Measurements from ENCODE around the gene UBAP1L. TPM values are rescaled to one million over a fixed set of nuclear protein-coding genes. Genes with fewer than 3 reads are reported as not detected.

Gene UBAP1L
- total and polyA plus RNA-seq, 8 donors: 1.8 to 5.3 (median 3.0) TPM; not detected in 2

GRCh38 chr15:65099336-65099735 lies 15.7 kb downstream of the UBAP1L start:
- no peak overlapping the region for H3K4me3 ChIP-seq
- peaks cover 34 to 80% (median 71%) of the 10 kb centered on the region in 4 donors for H3K36me3 ChIP-seq
- no peak for DNase-seq
- H3K27ac ChIP-seq: no peak overlapping the region
- H3K27me3 ChIP-seq: no peaks in the 10 kb centered on the region
- WGBS, 5 donors: 87 to 100% (median 97%) methylated on average over 5 of the region's 5 CpGs
- peaks cover 0 to 27% (median 4%) of the 10 kb centered on the region in 4 donors for H3K4me1 ChIP-seq
- intact Hi-C loops (cut with DNase I; ENCODE audit: low total_unique reads): no loop called here
- TF ChIP-seq CTCF (IDR thresholded peaks at IDR 0.05) (no peak), POLR2A (IDR thresholded peaks at IDR 0.05) (no peak), EP300 (IDR thresholded peaks at IDR 0.05) (no peak), POLR2AphosphoS5 (IDR thresholded peaks at IDR 0.05) (no peak)
- no peaks in the 10 kb centered on the region for H3K9me3 ChIP-seq

- H3K4me3 ChIP-seq: no peak overlapping the region
- intact Hi-C loops (cut with DNase I; ENCODE audit: low total_unique reads): no loop called here
- no peaks in the 10 kb centered on the region for H3K27me3 ChIP-seq
- no peak overlapping the region for H3K27ac ChIP-seq
- H3K4me1 ChIP-seq: peaks cover 0 to 31% (median 4%) of the 10 kb centered on the region in 4 donors
- 92 to 98% (median 96%) methylated on average over 7 of the region's 7 CpGs for WGBS, 5 donors
- H3K9me3 ChIP-seq: no peaks in the 10 kb centered on the region
- peaks cover 33 to 64% (median 60%) of the 10 kb centered on the region in 4 donors for H3K36me3 ChIP-seq
- no peak for TF ChIP-seq POLR2AphosphoS5 (IDR thresholded peaks at IDR 0.05)
- TF ChIP-seq EP300 (IDR thresholded peaks at IDR 0.05): no peak
- TF ChIP-seq CTCF (IDR thresholded peaks at IDR 0.05): no peak
- TF ChIP-seq POLR2A (IDR thresholded peaks at IDR 0.05): no peak
- no peak for DNase-seq
Observed at GRCh38 chr15:65097651-65098263, 17.2 kb downstream of the UBAP1L start.

- Histone ChIP-seq H3K27ac (no peak overlapping the region), H3K27me3 (no peaks in the 10 kb centered on the region), H3K36me3 (peaks cover 33 to 55% (median 53%) of the 10 kb centered on the region in 4 donors), H3K4me1 (peaks cover 0 to 35% (median 3%) of the 10 kb centered on the region in 4 donors), H3K4me3 (no peak overlapping the region), H3K9me3 (no peaks in the 10 kb centered on the region)
- WGBS, 5 donors: 86 to 95% (median 88%) methylated on average over 5 to 6 of the region's 6 CpGs
- no peak for TF ChIP-seq CTCF (IDR thresholded peaks at IDR 0.05)
- intact Hi-C loops (cut with DNase I; ENCODE audit: low total_unique reads): no loop called here
- no peak for DNase-seq
Observed at GRCh38 chr15:65096481-65097385, 18.3 kb downstream of the UBAP1L start.

GRCh38 chr15:65095747-65096104 lies 19.3 kb downstream of the UBAP1L start:
- no peak for DNase-seq
- no peak overlapping the region for H3K4me3 ChIP-seq
- H3K27ac ChIP-seq: peak overlapping the region in 1 of 5 donors; percentile 27
- WGBS, 5 donors: 84 to 98% (median 86%) methylated on average over 6 of the region's 6 CpGs
- H3K9me3 ChIP-seq: no peaks in the 10 kb centered on the region
- no peaks in the 10 kb centered on the region for H3K27me3 ChIP-seq
- intact Hi-C loops (cut with DNase I; ENCODE audit: low total_unique reads): no loop called here
- H3K4me1 ChIP-seq: peaks cover 0 to 29% (median 0%) of the 10 kb centered on the region in 4 donors
- H3K36me3 ChIP-seq: peaks cover 29 to 45% (median 43%) of the 10 kb centered on the region in 4 donors
- TF ChIP-seq EP300 (IDR thresholded peaks at IDR 0.05) (no peak), POLR2AphosphoS5 (IDR thresholded peaks at IDR 0.05) (no peak), POLR2A (IDR thresholded peaks at IDR 0.05) (no peak), CTCF (IDR thresholded peaks at IDR 0.05) (no peak)
